ENCODE results near the gene TBC1D5. TPM values are rescaled to one million over a fixed set of nuclear protein-coding genes. Genes with fewer than 3 reads are reported as not detected.

The TBC1D5 gene
- total RNA-seq, 3 donors from 2014 or later = 33.1 to 56.1 (median 44.1) TPM

DNA sequence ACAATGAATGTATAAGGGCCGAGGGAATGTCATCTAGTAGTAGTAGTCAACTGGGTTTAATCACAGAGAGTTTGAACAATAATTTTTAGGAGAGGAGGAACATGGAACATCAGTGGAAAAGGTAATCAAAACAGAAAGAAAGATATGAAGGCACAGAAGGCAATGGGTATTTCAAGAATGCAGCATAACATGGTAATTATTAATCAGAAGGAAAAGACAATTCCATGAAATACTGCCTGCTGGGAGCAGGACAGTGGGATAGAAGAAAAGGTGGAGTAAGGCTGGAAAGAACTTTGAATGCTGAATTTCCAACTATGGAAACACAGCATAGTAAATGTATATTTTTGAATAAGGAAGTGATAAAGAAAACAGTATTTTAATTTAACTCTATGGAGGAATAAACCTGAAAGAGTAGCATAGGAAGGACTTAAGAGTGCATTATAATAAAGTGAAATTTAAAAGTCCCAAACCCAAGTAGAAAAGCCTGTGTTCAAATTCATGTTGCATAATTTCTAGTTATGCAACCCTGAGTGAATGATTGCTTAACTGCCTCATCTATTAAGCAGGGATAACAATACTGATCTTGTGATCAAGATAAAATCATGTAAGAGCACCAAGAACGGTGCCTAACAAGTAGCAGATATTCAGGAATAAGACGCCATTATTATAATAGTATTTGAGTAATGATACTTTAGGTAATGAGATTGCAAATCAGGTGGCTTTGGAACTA, 357.7 kb downstream of the TBC1D5 start:
- no peak overlapping the region for H3K4me3 ChIP-seq
- H3K36me3 ChIP-seq (ENCODE audit: low read depth) = no peaks in the 10 kb centered on the region
- ATAC-seq (no peak), DNase-seq (no peak)
- TF ChIP-seq, protein P1, sequence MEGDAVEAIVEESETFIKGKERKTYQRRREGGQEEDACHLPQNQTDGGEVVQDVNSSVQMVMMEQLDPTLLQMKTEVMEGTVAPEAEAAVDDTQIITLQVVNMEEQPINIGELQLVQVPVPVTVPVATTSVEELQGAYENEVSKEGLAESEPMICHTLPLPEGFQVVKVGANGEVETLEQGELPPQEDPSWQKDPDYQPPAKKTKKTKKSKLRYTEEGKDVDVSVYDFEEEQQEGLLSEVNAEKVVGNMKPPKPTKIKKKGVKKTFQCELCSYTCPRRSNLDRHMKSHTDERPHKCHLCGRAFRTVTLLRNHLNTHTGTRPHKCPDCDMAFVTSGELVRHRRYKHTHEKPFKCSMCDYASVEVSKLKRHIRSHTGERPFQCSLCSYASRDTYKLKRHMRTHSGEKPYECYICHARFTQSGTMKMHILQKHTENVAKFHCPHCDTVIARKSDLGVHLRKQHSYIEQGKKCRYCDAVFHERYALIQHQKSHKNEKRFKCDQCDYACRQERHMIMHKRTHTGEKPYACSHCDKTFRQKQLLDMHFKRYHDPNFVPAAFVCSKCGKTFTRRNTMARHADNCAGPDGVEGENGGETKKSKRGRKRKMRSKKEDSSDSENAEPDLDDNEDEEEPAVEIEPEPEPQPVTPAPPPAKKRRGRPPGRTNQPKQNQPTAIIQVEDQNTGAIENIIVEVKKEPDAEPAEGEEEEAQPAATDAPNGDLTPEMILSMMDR (IDR thresholded peaks at IDR 0.05) = no peak
- no peaks in the 10 kb centered on the region for H3K9me3 ChIP-seq
- no peaks in the 10 kb centered on the region for H3K4me1 ChIP-seq (ENCODE audit: low read depth)
- intact Hi-C loops (cut with DNase I, micrococcal nuclease) = no loop called here

DNA sequence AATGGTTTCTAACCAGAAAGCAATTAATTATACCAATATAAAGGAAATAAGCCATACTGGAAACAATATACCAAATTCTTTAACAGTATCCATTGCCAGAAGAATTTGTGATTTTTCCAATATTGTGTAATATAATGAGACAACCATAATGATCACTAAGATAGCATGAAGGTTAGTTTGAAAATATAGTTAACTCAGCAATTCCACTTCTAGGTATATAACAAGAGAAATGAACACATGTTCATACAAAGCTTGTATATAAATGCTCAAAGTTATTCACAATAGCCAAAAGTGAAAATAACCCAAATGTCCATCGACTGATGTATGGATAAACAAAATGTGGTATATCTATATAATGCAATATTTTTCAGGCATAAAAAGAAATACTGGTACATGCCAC, 369.1 kb downstream of the TBC1D5 start:
- DNase-seq (no peak), ATAC-seq (no peak)
- TF ChIP-seq, protein P1 (IDR thresholded peaks at IDR 0.05) = no peak
- Histone ChIP-seq H3K36me3 (ENCODE audit: low read depth) (no peaks in the 10 kb centered on the region), H3K4me1 (ENCODE audit: low read depth) (no peaks in the 10 kb centered on the region), H3K4me3 (no peak overlapping the region), H3K9me3 (no peaks in the 10 kb centered on the region)
- intact Hi-C loops (cut with DNase I, micrococcal nuclease) = no loop called here

DNA sequence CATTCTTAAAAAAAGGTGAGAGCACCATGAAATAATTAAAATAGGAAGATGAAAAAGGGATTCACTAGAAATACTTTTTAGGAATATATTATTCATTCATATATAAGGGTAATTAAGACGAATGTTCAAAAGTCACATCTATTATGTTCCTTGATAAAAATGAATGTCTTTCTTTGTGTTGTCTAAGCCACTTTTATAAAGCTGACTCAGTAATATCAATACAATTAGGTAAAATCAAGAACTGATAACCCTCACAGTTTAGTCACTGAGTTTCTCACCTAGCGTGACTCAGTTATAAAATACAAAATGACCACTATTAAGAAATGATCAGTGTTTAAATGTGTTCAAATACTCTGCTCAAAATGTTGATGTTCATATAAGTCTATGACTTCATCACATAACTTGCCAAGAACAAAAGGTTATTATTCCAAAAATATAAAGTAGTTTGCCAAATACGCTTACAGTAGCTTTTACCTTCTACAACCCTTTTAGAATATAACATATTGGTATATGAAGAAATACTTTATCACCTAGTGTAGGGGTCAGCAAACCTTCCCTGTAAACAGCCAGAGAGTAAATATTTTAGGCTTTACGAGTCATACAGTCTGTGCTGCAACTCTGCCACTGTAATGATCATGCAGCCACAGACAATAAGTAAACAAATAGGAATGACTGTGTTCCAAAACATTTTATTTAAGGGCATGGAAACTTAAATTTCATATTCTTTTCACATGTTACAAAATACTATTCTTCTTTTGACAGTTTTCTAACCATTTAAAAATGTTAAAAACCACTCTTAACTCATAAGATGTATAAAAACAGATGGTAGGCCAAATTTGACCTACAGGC, 369.8 kb downstream of the TBC1D5 start:
- no peak for ATAC-seq
- intact Hi-C loops (cut with DNase I, micrococcal nuclease) = no loop called here
- TF ChIP-seq, protein P1 (IDR thresholded peaks at IDR 0.05) = no peak

DNA sequence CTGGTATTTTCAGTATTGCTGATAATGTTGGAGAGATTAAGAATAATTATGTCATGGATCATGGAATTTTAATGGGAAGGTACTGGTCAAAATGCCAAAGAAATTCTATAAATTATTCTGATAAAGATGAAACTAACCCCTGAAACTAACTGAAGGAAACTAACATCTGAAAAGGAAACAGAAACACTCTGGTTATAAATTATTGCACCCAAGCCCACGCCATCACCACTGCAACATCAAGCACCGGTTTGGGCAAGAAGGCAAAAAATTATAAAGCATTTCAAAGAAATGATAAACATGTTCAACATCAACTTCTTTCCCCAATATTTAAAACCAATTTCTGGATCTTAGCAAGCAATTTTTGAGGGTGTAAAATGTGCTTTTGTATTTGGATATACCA, 372.5 kb downstream of the TBC1D5 start:
- intact Hi-C loops (cut with DNase I, micrococcal nuclease) = no loop called here
- Histone ChIP-seq H3K9me3 (no peaks in the 10 kb centered on the region), H3K4me1 (ENCODE audit: low read depth) (no peaks in the 10 kb centered on the region), H3K36me3 (ENCODE audit: low read depth) (no peaks in the 10 kb centered on the region), H3K4me3 (no peak overlapping the region)
- DNase-seq (no peak), ATAC-seq (no peak)
- TF ChIP-seq, protein P1 (IDR thresholded peaks at IDR 0.05) = no peak

More for the DNA sequence above, 369.8 kb downstream of the TBC1D5 start:
- no peaks in the 10 kb centered on the region for H3K36me3 ChIP-seq (ENCODE audit: low read depth)
- no peaks in the 10 kb centered on the region for H3K9me3 ChIP-seq
- H3K4me3 ChIP-seq = no peak overlapping the region
- DNase-seq = no peak
- H3K4me1 ChIP-seq (ENCODE audit: low read depth) = no peaks in the 10 kb centered on the region

DNA sequence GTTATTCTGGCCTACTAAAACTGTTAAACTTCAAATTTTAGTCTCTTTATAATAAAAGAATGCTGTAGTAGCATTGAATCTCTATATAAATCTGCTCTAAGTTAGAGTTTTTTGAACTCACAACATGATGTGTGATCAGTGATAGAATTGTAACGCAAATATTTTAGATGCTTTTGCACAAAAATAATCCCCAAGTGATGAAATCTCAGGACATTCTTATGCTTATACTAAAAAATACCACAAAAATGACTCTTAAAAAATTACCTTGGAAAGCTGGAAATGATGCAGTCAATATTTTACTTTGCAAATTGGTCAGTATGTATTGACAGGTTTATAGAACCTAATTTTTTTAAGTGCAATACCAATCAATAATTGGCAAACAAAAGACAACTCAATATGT, 375.3 kb downstream of the TBC1D5 start:
- TF ChIP-seq, protein P1 (IDR thresholded peaks at IDR 0.05) = no peak
- ATAC-seq = no peak

More for the DNA sequence above, 375.3 kb downstream of the TBC1D5 start:
- no peak overlapping the region for H3K4me3 ChIP-seq
- H3K9me3 ChIP-seq = no peaks in the 10 kb centered on the region
- DNase-seq = no peak
- intact Hi-C loops (cut with DNase I, micrococcal nuclease) = no loop called here
- no peaks in the 10 kb centered on the region for H3K36me3 ChIP-seq (ENCODE audit: low read depth)
- no peaks in the 10 kb centered on the region for H3K4me1 ChIP-seq (ENCODE audit: low read depth)

Data from mucosa of descending colon (tissue), 3 donors.